Measurements from ENCODE around the gene LIMA1.

GRCh38 chr12:50249464-50250182 lies 33.7 kb downstream of the LIMA1 start:
- TF ChIP-seq POLR2AphosphoS5 (IDR thresholded peaks at IDR 0.05) (no peak), CTCF (IDR thresholded peaks at IDR 0.05) (no peak)

Measured in transverse colon (tissue), 4 donors.